8988T (cell line): ENCODE results near the gene USP47.

Source experiments
- DNase-seq: peaks from one replicate; pipeline ENCODE4 v3.0.0; 2011

The USP47 gene

DNA sequence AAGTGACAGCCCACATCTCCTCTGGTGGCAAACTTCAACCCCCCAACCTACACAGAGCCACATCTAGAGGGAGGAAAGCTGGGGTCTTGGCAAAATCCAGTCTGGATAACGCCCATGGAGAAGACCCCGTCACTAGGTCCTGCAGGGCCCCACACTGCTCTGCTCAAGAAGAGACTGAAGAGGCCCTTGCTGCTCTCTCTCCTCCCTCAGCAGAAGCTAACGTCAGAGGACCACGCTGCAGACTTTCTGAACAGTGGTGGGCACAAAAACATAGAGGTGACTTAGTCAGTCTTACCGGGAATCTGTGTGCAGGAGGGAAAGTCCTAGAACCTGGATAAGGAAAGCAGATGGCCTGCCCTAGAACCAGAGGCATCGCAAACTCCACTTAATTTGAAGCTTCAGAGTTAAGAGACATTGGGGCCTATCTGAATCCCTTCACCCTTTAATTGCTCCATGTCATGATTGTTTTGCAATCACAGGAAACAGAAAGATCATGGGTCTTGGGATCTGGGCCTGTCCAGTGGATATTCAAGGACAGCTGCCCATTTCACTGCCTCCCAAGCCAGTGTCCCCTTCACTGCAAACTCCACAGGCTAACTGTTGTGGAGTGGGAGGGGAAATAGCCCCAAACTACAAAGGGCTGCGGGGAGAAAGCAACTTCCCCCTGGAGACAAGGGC lies 164.9 kb downstream of the USP47 start:
- DNase-seq: no peak

DNA sequence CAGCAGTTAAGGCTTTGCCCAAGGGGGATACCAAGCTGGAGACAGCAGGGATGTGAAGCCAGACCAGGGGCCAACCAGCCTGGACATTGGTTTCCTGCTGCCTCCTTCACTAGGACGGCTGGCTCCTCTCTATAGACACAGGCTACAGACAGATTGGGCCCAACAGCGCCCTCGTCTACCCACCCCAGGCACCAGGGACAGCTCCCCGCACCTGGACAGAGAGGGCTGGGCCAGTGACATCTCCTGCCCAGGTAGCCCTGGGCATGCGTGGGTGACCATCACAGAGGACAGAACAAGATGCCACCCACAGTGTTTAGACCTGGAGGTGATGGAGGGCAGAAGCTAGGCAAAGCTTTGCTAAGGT lies 165.4 kb downstream of the USP47 start:
- DNase-seq: no peak

DNA sequence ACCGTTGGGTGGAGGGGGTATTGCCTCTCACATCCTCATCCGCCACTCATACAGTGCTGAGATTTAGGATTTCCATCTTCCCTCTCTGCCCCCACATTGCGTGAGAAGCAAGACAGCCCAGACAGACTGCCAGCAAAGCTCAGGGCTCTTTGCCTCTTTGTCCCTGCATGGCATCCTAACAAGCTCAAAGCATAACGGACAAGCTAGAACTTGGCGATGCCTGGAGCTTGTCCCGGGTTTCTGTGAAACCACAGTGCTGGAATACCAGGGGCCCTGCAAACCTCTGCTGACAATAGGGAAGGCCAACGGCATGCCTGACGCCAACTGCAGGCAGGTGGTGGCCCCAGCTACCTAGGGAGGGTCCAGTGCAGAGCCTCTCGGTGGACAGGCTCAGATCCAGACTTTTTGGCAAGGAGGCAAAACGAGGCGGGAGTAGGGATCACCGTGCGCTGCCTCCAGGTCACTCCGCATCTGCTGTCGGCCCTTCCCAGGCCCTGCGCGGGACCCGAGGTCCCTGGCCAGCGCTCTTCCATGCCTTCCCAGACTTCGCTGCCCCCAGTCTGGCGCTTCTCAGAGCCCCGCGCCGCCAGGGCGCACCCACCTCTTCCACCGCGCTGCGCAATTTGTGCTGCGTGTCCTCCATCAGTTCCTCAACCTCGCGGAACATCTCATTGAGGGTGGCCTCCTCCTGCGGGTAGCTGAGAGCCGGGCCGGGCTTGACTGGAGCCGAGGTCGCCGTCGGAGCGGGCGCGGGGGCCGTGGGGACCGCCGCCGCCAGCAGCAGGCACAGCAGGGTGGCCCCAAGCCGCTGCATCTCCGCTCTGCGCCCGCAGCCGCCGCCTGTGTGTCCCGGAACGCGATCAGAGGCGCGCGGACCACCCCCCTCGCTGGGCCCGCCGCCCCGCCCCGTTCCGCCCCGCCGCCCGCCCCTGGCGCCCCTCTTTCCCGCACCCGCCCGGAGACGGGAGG lies 166.3 kb downstream of the USP47 start, which contains the start of gene DKK3:
DKK3 (minus strand) TSS at position 858 of the 969 bp plus-strand sequence; CDS start at position 814, 44 bp downstream.
- no peak for DNase-seq
